HG03457 (cell line): ENCODE data around the gene FAM83E.

Experiments used
- ATAC-seq: cut with Tn5 transposase; IDR thresholded peaks from one replicate; pipeline ENCODE4 v1.9.1; 2021; ENCODE audit warnings: moderate number of reproducible peaks; ENCODE audit not compliant: unreplicated experiment

Gene FAM83E

GRCh38 chr19:48629599-48630295, 14.9 kb upstream of the FAM83E start:
- no peak for ATAC-seq

GRCh38 chr19:48629297-48629598, 14.4 kb upstream of the FAM83E start:
- ATAC-seq = no peak

- no peak for ATAC-seq
Measured at GRCh38 chr19:48628486-48629296, 13.8 kb upstream of the FAM83E start.

GRCh38 chr19:48627865-48628314, 13.0 kb upstream of the FAM83E start:
- ATAC-seq = no peak

GRCh38 chr19:48627201-48627864, 12.5 kb upstream of the FAM83E start:
- no peak for ATAC-seq

GRCh38 chr19:48625891-48626327, 11.0 kb upstream of the FAM83E start:
- ATAC-seq = no peak

GRCh38 chr19:48624791-48625723, 10.2 kb upstream of the FAM83E start:
- no peak for ATAC-seq

GRCh38 chr19:48624067-48624594, 9.3 kb upstream of the FAM83E start:
- no peak for ATAC-seq

- ATAC-seq = no peak
Measured at GRCh38 chr19:48623556-48624066, 8.7 kb upstream of the FAM83E start.

- ATAC-seq = no peak
Measured at GRCh38 chr19:48619692-48620585, 5.1 kb upstream of the FAM83E start.

- ATAC-seq = peak; percentile 78
Measured at GRCh38 chr19:48618916-48619691, 4.2 kb upstream of the FAM83E start, which contains the start of the genes RPL18 and SPHK2. RPL18 (minus strand) TSS chr19:48619178; CDS start chr19:48619143, 35 bp downstream. SPHK2 (plus strand) TSS chr19:48619506; CDS start chr19:48620515, 1,009 bp downstream.

GRCh38 chr19:48618278-48618915, 3.5 kb upstream of the FAM83E start:
- ATAC-seq = peak; percentile 8

GRCh38 chr19:48617146-48617937, 2.5 kb upstream of the FAM83E start:
- ATAC-seq = no peak

- no peak for ATAC-seq
Measured at GRCh38 chr19:48616491-48617056, 1.7 kb upstream of the FAM83E start.

- no peak for ATAC-seq
Measured at GRCh38 chr19:48616041-48616436, 1.2 kb upstream of the FAM83E start.

- no peak for ATAC-seq
Measured at GRCh38 chr19:48615231-48616040, 560 bp upstream of the FAM83E start.
